SU-DHL-6 (cell line): Measurements from ENCODE around the gene CMTM6.

Source experiments
- H2AFZ ChIP-seq: fragments of 200-600 bp; sonication (generic); 2 replicates; pipeline ENCODE4 v1.6.1; 2014; ENCODE audit warnings: low read depth, mild to moderate bottlenecking, moderate library complexity, mixed read lengths, antibody characterized with exemption, low read length; ENCODE audit not compliant: severe bottlenecking
- H3F3A ChIP-seq: fragments of 200-600 bp; shearing (Covaris generic); 2 replicates; pipeline ENCODE4 v1.6.0; 2016; ENCODE audit warnings: antibody characterized with exemption, mild to moderate bottlenecking; ENCODE audit not compliant: insufficient read depth
- H3K27ac ChIP-seq: fragments of 200-600 bp; sonication (generic); 2 replicates; pipeline ENCODE4 v1.5.1; 2016; ENCODE audit warnings: low read depth, mild to moderate bottlenecking, low read length, moderate library complexity, mixed read lengths
- H3K27me3 ChIP-seq: fragments of 200-600 bp; sonication (generic), shearing (Covaris generic); 2 replicates; pipeline ENCODE4 v1.6.0; 2014; ENCODE audit warnings: mild to moderate bottlenecking, low read length
- H3K36me3 ChIP-seq: fragments of 200-600 bp; sonication (generic); 2 replicates; pipeline ENCODE4 v1.6.1; 2014; ENCODE audit warnings: mild to moderate bottlenecking, low read length, mixed read lengths
- H3K4me2 ChIP-seq: fragments of 300-600, 200-600 bp; shearing (Covaris generic), sonication (generic); 2 replicates; pipeline ENCODE4 v1.6.0; 2014; ENCODE audit warnings: low read length, low read depth, mild to moderate bottlenecking; ENCODE audit not compliant: poor library complexity, severe bottlenecking
- H3K4me3 ChIP-seq: fragments of 200-600 bp; sonication (generic); 2 replicates; pipeline ENCODE4 v1.5.1; 2014; ENCODE audit warnings: antibody characterized with exemption, low read length, mild to moderate bottlenecking, mixed read lengths; ENCODE audit not compliant: insufficient read depth, poor library complexity, severe bottlenecking
- H3K79me2 ChIP-seq: fragments of 200-600 bp; sonication (generic); 2 replicates; pipeline ENCODE4 v1.6.1; 2014; ENCODE audit warnings: mild to moderate bottlenecking, low read length, moderate library complexity; ENCODE audit not compliant: insufficient read depth
- H3K9ac ChIP-seq: fragments of 200-600 bp; sonication (generic); 2 replicates; pipeline ENCODE4 v1.7.0; 2014; ENCODE audit warnings: mild to moderate bottlenecking, low read length
- H3K9me2 ChIP-seq: fragments of 200-600 bp; sonication (generic); replicated peaks from 2 replicates; pipeline ENCODE4 v1.6.1; 2014; ENCODE audit warnings: low read length; ENCODE audit not compliant: insufficient read depth
- H3K9me3 ChIP-seq: fragments of 200-600 bp; sonication (generic); 2 replicates; pipeline ENCODE4 v1.6.1; 2014; ENCODE audit warnings: low read length, mixed read lengths; ENCODE audit not compliant: insufficient read depth
- H4K20me1 ChIP-seq: fragments of 200-600 bp; sonication (generic); 2 replicates; pipeline ENCODE4 v1.6.1; 2014; ENCODE audit warnings: low read depth, mild to moderate bottlenecking, antibody characterized with exemption, low read length, moderate library complexity, mixed read lengths
- EZH2phosphoT487 ChIP-seq: fragments of 200-600 bp; sonication (generic), shearing (Covaris generic); conservative IDR thresholded peaks from 2 replicates; pipeline ENCODE4 v1.6.1; 2018; ENCODE audit warnings: mild to moderate bottlenecking, antibody characterized with exemption, low read length, moderate library complexity, mixed read lengths
- TF ChIP-seq, protein P1 (sequence below): fragments of 200-600 bp; sonication (generic); IDR thresholded peaks from one replicate; pipeline ENCODE4 v1.5.1; 2017; ENCODE audit warnings: antibody characterized with exemption, mild to moderate bottlenecking, low read length, moderate library complexity; ENCODE audit not compliant: insufficient read depth, poor library complexity, severe bottlenecking

Gene CMTM6

DNA sequence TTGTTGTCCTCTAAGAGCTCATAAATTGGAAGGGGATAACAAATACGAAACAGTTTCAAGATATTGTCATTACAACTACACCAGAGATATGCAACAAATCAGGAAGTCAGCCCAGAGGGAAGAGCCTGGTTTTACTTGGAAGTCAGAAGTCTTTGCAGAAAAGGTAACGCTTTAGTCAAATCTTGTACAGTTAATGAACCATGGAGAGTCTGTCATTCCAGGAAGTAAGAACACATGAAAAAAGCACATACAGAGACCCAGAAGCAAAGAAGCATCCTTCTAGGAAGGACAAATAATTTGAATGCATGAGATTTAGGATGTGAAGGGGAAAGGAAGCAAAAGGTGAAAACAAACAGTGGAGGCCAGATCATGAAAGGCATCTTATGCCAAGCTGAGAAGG, 48.4 kb upstream of the CMTM6 start:
- Histone ChIP-seq H3K79me2 (peaks cover 92% of the 10 kb centered on the region), H3K4me3 (no peak overlapping the region), H3K36me3 (no peaks in the 10 kb centered on the region), H3K9ac (no peak overlapping the region), H3K9me2 (no peaks in the 10 kb centered on the region), H3K27ac (no peak overlapping the region), H3K27me3 (no peaks in the 10 kb centered on the region), H3K9me3 (no peaks in the 10 kb centered on the region), H4K20me1 (0 out of 2 replicates have a peak, but pooled peaks cover 3% of the 10 kb centered on the region), H3K4me2 (no peak overlapping the region), H3F3A (0 out of 2 replicates have a peak, but pooled peaks cover 4% of the 10 kb centered on the region), H2AFZ (no peak overlapping the region)
- TF ChIP-seq EZH2phosphoT487 = no peak
- TF ChIP-seq, protein P1, sequence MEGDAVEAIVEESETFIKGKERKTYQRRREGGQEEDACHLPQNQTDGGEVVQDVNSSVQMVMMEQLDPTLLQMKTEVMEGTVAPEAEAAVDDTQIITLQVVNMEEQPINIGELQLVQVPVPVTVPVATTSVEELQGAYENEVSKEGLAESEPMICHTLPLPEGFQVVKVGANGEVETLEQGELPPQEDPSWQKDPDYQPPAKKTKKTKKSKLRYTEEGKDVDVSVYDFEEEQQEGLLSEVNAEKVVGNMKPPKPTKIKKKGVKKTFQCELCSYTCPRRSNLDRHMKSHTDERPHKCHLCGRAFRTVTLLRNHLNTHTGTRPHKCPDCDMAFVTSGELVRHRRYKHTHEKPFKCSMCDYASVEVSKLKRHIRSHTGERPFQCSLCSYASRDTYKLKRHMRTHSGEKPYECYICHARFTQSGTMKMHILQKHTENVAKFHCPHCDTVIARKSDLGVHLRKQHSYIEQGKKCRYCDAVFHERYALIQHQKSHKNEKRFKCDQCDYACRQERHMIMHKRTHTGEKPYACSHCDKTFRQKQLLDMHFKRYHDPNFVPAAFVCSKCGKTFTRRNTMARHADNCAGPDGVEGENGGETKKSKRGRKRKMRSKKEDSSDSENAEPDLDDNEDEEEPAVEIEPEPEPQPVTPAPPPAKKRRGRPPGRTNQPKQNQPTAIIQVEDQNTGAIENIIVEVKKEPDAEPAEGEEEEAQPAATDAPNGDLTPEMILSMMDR = no peak

DNA sequence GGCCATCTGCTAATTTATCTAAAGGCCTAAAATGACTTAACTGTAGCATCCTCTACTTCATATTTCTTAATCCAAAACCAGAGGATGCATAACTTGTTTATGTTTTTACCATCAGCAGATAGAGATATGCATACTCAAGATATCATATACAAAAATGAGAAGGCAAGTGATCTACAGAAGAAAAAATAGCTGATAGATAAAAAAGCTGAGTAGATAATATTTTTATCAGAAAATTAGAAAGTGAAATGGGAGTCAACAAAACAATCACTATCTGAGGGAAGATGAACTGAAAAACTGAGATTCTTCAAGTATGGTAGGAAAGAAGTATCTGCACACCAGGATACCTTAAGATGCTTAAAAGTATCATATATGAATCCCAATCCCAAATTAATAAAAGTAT, 42.7 kb upstream of the CMTM6 start:
- H3K9ac ChIP-seq = no peak overlapping the region
- H2AFZ ChIP-seq = no peak overlapping the region
- H3K27ac ChIP-seq = no peak overlapping the region
- peaks cover 51% of the 10 kb centered on the region for H3K79me2 ChIP-seq
- no peaks in the 10 kb centered on the region for H3K9me2 ChIP-seq
- H3F3A ChIP-seq = 0 out of 2 replicates have a peak, but pooled peaks cover 4% of the 10 kb centered on the region
- H3K4me2 ChIP-seq = no peak overlapping the region
- 0 out of 2 replicates have a peak, but pooled peaks cover 3% of the 10 kb centered on the region for H4K20me1 ChIP-seq
- H3K36me3 ChIP-seq = 0 out of 2 replicates have a peak, but pooled peaks cover 7% of the 10 kb centered on the region
- TF ChIP-seq EZH2phosphoT487 = no peak
- TF ChIP-seq, protein P1 = no peak
- H3K4me3 ChIP-seq = no peak overlapping the region
- H3K27me3 ChIP-seq = no peaks in the 10 kb centered on the region
- H3K9me3 ChIP-seq = no peaks in the 10 kb centered on the region

DNA sequence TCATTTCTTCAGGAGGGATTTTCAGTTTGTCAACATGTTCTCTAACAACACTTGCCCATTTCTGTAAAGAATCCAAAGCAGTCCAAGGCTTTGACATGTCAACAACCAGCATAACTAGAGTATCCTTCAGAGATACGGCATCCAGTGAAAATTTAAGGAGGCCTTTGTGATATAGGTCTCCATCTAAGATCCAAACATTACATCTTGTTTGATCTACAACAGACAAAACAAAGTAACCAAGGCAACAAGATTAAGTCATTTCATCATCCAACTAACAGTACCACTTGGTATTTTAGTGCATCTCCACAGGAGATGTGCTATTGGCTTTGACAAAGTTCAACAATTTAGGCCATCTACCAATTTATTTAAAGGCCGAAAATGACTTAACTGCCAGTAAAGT, 42.2 kb upstream of the CMTM6 start:
- Histone ChIP-seq H3K79me2 (peaks cover 47% of the 10 kb centered on the region), H2AFZ (no peak overlapping the region), H3K27me3 (no peaks in the 10 kb centered on the region), H3K9ac (no peak overlapping the region), H3K4me3 (no peak overlapping the region), H3K4me2 (no peak overlapping the region), H3K27ac (no peak overlapping the region), H3F3A (0 out of 2 replicates have a peak, but pooled peaks cover 4% of the 10 kb centered on the region), H4K20me1 (0 out of 2 replicates have a peak, but pooled peaks cover 3% of the 10 kb centered on the region), H3K9me3 (no peaks in the 10 kb centered on the region), H3K36me3 (0 out of 2 replicates have a peak, but pooled peaks cover 7% of the 10 kb centered on the region), H3K9me2 (no peaks in the 10 kb centered on the region)
- TF ChIP-seq, protein P1 = no peak
- no peak for TF ChIP-seq EZH2phosphoT487
